Measurements from ENCODE around the gene PILRB.
"Not testable (repeated sequence)": the region's sequence is repeated elsewhere in the genome, so short reads cannot be mapped to it uniquely, and the experiment has no call there.

The PILRB gene

DNA sequence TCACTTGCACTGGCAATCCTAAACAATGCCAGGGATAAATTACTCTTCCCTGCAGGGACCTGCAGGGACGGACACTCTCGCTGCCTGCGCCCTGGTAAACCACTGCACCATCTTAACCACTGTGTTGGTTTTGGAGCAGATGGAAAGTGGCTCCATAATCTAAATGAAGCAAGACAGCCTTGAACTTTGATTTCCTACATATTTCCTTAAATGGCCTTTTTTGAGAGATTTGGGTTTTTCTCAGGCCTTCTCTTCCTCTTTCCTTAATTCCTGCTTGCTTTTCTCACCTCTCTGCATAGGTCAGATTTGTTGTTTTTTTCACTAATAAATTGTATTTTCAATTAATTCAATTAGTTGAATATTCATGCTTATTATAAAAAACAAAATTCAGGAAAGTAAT, 18.1 kb downstream of the PILRB start:
- no peak for DNase-seq (ENCODE audit: low read depth in 2 of 2)

DNA sequence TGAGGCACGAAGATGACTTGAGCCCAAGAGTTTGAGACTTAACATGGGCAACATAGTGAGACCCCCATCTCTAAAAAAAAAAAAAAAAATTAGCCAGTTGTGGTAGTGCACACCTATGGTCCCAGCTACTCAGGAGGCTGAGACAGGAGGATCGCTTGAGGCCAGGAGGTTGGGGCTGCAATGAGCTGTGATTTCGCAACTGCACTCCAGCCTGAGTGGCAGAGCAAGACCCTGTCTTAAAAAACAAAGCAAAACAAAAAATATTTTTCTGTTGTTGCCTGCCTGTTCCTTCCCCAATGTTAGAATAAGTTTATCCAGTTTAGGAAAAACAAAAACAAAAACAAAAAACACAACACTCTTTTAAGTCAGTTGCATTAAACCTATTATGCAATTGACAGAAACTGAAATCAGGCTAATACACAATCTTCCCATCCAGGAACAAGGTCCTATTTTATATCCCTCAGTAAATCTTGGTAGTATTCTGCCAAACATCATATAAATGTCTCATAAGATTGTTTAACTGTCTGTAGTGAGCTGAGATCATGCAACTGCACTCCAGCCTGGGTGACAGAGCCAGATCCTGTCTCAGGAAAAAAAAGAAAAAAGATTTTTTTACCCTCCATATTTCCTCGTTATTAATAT, 20.3 kb downstream of the PILRB start:
- no peak for DNase-seq (ENCODE audit: low read depth in 2 of 2)

DNA sequence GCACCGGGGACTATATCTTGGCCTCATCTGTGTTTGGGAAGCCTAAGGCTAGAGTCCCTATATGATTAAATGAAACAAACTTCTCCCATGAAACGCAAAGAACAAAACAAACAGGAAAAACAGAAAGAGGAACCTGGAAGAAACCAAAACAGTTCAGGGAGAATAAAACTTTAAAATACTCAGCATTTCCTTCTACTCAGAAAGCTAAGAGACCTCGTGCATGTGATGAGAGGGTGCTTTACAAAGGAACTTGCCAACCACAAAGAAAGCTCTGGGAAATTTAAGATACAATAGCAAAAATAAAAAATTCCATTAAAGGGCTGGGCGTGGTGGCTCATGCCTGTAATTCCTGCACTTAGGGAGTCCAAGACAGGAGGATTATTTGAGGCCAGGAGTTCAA, 22.3 kb downstream of the PILRB start:
- no peak for DNase-seq (ENCODE audit: low read depth in 2 of 2)

DNA sequence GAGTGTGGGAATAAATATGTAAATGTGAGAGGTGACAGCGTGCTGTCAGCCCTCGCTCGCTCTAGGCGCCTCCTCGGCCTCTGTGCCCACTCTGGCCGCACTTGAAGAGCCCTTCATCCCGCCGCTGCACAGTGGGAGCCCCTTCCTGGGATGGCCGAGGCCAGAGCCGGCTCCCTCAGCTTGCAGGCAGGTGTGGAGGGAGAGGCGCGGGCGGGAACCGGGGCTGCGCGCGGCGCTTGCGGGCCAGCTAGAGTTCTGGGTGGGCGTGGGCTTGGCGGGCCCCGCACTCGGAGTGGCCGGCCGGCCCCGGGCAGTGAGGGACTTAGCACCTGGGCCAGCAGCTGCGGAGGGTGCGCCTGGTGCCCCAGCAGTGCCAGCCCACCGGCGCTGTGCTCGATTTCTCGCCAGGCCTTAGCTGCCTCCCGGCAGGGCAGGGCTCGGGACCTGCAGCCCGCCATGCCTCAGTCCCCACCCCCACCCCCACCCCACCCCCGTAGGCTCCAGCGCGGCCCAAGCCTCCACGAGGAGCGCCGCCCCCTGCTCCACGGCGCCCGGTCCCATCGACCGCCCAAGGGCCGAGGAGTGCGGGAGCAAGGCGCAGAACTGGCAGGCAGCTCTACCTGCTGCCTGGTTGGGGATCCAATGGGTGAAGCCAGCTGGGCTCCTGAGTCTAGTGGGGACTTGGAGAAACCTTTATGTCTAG, 23.8 kb downstream of the PILRB start:
- not testable (repeated sequence) for DNase-seq (ENCODE audit: low read depth in 2 of 2)

DNA sequence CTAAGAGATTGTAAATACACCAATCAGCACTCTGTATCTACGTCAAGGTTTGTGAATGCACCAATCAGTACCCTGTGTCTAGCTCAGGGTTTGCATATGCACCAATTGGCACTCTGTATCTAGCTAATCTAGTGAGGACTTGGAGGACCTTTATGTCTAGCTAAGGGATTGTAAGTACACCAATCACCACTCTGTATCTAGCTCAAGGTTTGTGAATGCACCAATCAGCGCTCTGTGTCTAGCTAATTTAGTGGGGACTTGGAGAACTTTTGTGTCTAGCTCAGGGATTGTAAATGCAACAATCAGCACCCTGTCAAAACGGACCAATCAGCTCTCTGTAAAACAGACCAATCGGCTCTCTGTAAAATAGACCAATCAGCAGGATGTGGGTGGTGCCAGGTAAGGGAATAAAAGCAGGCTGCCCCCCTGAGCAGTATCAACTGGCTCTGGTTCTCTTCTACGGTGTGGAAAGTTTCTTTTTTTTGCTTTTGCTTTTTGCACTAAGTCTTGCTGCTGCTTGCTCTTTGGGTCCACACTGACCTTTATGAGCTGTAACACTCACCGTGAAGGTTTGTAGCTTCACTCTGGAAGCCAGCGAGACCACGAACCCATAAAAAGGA, 24.4 kb downstream of the PILRB start:
- not testable (repeated sequence) for DNase-seq (ENCODE audit: low read depth in 2 of 2)

DNA sequence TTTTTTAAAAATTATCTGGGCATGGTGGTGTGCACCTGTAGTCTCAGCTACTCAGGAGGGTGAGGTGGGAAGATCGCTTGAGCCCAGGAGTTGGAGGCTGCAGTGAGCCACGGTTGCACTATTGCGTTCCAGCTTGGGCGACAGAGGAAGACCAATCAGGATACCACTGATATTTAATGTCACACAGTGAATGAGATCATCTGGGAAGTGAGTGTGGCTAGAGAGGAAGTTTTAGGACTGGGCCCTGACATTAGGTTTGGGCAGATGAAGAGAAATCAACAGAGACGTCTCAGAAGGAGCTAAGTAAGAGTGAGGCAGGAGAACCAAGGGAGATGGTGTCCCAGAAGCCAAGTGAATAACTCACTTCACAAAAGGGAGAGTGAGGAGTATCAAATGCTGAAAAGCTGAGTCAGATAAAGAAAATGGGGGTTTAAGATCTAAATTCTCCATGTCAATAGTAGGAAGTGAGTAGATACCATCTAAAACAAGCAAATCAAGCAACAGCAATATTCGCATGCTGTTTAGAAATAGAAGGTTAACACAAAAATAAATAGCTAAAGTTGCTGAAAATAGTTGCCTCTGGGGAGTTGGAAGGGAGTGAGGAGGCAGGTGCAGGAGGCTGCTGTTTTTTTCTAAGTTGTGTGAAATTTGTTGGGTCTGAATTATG, 26.8 kb downstream of the PILRB start:
- DNase-seq (ENCODE audit: low read depth in 2 of 2), result no peak

DNA sequence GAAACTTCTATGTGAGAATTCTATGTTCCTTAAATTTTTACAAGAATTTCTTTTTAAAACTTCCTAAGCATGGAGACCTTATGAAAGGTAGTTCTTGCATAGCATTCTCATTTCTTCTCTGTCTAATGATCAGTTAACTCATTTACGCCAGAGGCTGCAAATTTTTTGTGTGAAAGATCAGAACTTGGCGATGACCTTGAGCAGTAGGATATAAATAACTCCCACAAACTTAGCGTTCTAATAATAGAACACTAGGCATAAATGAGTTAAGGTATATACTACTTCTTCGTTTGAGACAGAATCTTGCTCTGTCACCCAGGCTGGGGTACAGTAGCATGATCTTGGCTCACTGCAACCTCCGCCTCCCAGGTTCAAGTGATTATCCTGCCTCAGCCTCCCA, 29.0 kb downstream of the PILRB start:
- no peak for DNase-seq (ENCODE audit: low read depth in 2 of 2)

DNA sequence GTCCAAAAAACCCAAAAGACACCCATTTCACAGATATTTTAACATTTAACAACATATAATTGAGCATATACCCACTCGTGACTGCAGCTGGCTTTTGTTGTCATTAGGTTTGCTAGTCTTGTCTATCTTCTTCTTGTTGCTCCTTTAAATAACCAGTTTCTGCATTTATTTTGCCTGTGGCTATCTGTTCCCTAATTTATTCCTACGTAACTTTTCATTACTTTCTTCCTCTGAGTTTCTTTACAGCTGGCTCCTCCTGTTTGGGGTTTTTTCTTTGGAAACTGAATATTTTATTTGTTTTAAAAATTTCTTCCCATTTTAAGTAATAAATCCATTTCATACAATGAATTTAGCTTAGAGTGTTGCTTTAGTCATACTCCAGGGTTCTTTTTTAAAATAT, 29.8 kb downstream of the PILRB start:
- DNase-seq (ENCODE audit: low read depth in 2 of 2), result no peak

DNA sequence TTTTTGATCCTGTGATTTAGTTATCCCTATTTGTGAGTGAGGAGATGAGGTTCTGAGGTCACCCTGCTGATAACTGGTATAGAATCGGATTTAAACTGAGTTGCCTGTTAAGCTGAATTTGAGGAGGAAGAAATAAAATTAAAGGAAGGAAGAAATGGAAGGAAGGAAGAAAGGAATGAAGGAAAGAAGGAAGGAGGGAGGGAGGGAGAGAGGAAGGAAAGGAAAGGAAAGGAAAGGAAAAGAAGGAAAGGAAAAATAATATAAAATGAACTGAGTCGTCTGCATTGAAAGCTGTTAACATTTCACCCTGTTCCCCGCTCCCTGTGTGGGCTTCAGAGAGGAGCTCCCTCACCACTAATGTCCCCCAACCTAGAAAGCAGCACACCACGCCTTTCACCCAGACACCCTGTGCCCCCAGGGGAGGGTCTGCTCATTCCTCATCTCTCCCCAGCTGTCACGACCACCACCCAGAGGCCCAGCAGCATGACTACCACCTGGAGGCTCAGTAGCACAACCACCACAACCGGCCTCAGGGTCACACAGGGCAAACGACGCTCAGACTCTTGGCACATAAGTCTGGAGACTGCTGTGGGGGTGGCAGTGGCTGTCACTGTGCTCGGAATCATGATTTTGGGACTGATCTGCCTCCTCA, 31.6 kb downstream of the PILRB start:
- DNase-seq (ENCODE audit: low read depth in 2 of 2), result no peak

DNA sequence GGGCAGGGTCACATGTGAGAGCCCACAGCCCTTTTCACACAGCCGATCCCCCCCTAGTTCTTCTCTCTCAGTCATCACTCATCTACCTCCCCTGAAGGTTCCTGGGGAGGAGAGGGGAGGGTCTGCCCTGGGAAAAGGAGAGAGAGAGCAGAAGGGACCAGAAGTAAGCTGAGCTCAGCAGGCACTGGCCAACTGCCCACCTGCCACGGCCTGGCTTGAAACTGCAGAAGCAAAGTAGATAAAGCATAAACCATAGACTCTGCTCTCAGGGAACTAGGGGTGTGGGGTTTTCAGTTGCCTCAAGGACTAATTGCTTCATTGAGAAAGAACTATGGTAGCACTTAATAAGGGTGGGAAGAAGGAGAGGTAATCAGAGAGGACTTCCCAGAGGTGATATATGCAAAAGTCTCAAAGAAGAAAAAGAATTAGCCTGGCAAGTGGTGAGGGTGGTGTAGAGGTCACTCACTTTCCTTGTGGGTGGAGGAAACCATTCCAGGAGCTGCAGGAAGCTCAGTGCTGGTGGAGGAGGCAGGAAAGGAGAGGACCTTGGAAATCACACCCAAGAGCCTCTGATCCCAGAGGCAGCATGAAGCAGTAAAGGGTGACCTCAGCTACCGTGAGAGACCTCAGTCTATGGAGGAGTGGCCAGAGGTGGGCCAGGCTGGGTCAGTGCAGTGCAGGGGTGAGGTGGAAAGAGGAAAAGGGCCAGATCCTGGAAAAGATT, 32.5 kb downstream of the PILRB start:
- no peak for DNase-seq (ENCODE audit: low read depth in 2 of 2)

DNA sequence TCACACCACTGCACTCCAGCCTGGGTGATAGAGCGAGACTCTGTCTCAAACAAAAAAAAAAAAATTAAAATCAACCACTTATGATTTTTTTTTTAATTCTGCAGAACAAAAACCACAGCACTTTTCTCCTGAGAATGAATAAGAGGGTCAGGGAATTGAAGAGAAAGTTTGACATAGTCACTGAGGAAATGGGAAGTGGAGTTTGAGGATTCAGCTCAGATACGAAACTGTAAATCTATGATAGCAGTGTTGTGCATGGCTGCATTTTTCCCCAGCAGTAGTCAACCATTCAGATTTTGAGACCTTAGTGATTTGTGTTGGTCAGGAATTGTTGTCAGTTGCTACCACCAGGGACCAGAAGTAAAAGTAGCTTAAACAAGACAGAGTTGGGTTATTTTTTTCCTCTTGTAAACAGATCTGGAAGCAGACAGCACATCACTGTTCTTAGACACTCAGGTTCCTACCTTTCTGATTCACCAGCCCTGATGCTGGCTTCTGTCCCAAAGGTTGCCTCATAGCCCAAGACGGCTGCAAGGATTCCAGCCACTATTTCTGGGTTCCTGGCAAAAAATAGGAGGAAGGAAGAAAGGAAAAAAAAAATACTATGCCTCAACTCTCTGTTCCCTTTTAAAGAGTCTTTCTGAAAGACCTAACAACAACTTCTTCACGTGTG, 35.5 kb downstream of the PILRB start:
- no peak for DNase-seq (ENCODE audit: low read depth in 2 of 2)

DNA sequence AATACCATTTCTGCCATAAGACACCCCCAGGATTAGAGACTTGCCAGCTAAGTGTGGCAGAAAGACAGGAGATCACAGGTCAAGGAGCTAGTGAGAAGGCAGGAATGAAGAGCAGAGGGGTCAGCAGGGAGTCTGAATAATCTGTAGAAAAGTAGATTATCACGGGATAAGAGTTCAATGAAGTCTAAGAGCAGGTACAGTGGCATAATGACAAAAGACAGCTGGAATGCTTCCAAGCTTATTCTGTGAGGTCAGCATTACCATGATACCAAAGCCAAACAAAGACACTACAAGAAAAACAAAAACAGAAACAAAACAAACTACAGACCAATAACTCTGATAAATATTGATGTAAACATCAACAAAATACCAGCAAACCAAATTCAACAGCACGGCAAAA, 36.2 kb downstream of the PILRB start:
- DNase-seq (ENCODE audit: low read depth in 2 of 2), result no peak

DNA sequence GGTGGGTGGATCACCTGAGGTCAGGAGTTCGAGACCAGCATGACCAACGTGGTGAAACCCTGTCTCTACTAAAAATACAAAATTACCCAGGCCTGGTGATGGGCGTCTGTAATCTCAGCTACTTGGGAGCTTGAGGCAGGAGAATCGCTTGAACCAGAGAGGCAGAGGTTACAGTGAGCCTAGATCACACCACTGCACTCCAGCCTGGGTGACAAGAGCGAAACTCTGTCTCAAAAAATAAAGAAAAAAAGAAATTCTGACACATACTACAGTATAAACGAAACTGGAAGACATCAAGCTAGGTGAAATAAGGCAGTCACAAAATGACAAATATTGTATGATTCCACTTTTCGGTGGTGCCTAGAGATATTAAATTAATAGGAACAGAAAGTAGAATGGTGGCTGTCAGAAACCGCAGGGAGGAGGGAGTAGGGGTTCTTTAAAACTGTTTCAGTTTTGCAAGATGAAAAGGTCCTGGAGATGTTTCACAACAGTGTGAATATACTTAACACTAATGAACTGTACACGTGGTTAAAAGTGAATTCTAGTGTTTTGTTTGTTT, 38.6 kb downstream of the PILRB start:
- DNase-seq (ENCODE audit: low read depth in 2 of 2), result no peak

DNA sequence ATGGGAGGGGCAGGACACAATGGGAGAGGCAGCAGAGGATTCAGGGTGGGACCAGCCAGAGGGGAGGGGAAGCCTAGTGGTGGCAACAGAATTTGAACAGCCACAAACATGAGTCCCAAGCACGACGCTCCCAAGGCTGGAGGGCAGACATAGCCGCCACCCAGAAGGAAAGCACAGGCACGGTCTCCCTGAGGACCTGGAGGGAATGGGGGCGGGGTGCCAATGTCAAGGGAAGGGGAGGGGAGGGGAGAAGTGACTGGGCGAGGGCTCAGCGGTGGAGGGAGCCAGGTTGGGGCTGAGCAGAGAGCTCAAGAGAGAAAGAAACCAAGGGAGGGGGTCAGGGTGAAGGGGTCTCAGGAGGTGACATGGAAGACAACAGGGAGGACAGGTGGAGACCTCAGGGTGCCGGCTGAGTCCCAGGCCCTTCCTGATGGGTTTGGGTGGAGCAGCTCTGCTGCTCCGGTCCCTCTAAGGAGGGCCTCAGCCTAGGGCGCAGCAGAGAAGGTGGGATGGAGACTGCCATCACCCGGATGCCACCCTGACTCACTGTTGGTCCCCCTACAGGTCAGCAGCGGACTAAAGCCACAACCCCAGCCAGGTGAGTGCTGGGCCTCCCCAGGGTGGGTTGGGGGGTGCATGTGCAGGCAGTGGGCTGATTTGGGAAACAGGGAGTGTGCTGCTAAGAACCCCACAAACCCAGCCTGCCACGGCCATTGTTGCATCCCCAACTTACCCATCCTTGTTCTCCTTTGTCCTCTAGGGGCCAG, 39.6 kb downstream of the PILRB start:
- DNase-seq (ENCODE audit: low read depth in 2 of 2), result no peak

DNA sequence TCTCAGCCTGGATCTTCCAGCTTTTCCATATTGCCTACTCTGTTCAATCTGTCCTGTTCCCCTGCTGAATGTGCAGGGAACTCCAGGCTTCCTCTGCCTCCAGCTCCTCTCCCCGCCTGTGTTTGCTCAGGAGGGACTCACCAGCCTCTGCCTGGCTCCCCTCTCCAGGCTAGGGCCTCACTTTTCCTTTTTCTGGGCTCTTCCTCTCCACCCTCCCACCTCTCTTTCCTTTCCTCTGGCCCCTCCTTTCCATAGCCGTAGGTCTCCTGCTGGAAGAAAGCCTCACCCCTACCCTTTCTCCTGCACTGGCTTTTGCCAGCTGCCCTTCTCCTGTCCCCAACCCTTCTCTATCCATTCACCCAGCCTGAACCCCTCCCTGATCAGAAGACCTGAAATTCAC, 40.3 kb downstream of the PILRB start:
- DNase-seq (ENCODE audit: low read depth in 2 of 2), result no peak

DNA sequence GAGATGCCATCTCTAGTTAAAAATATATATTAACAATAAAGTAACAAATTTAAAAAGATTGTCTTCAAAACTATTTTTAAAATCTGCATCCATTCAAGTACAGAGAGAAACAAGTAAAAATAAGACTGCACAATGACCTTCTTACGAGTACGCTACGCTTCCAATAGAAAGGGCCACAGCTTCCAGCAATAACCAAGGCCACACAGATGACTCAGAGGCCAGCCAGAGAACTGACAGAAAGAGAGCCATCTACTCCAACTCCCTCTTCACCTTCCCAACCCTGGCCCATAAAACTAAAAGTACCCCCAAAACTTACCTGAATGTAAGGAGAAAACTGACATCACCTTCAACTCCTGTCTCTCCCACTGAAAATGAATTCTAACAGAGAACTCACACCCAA, 42.1 kb downstream of the PILRB start:
- no peak for DNase-seq (ENCODE audit: low read depth in 2 of 2)

DNA sequence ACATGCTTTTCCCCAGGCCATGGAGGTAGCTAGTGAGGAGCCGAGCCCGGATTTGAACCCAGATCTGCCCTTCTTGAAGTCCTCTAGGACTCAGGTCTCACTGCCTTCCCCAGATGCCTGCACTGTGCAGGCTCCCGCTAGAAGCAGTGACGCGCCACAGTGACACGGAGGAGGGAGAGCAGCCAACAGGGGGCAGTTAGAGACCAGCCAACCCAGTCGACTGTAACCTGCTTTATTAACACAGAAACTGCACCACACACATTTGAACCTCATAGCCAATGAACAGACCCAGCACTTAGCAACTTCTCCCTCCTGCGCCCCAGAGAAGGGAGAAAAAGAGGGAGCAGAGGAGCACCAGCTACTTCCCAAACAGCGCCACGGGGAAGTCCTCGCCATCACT, 42.7 kb downstream of the PILRB start:
- DNase-seq (ENCODE audit: low read depth in 2 of 2), result no peak

DNA sequence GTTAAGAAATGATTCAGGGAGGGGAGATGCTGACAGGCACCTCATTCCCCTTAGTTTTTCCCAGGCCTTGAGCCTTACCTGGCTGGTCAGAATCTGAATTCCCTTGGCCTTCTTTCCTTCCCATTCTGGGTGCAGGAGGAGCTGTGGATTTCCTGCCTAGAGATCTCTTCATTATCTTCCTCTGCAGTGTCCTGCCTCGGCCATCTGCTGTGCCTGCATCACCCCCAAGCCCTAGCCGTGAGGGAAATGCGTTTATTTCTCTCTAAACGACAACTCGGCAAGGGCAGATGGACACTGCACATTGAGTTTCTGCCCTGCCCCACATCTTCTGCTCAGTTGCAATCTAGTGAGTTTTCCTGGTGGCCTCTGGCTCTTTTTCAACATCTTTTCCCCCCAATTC, 43.9 kb downstream of the PILRB start:
- no peak for DNase-seq (ENCODE audit: low read depth in 2 of 2)

DNA sequence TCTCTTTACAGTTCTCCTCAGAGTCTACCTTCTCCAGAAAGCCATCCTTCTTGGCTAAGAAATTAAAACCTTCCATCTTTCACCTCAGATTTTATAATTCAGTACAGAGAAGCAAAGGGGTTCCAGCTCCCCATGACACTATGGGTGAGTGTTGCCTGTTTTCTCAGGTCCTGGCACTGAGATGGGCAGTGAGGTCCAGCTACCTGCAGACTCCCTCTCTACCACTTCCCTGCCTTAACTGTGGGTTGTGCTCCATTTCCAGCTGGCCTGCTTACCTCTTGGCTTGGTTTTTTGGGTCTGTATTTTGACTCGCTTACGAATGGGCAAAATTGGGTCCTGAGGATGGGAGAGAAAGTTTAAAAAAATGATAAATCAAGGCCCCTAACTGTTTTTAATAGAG, 44.3 kb downstream of the PILRB start:
- DNase-seq (ENCODE audit: low read depth in 2 of 2), result no peak

DNA sequence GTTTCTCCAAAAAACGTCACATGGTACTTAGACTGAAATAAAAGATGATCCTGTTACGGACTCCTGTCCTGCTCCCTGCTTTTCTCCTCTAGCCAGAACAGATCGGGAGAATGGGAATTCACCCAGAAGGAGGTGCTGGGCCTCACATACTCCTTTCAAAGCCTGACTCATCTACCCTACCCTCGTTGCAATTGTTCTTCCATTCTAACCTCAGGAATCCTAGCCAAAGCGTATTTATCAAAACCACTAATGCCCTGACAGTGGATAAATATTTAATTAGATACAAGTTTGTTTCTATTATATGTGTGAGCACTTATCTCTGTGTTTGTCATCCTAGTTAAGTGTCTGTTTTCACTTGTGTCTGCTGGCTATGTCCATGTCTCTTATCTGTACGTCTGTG, 48.9 kb downstream of the PILRB start:
- DNase-seq (ENCODE audit: low read depth in 2 of 2), result no peak

Measured in stimulated activated CD8-positive, alpha-beta memory T cell treated with anti-CD3 and anti-CD28 coated beads, Interleukin-7, amount 100 ng/mL, for 1 hour (primary cell).